ENCODE data around the gene CTU2.

CTU2 gene

DNA sequence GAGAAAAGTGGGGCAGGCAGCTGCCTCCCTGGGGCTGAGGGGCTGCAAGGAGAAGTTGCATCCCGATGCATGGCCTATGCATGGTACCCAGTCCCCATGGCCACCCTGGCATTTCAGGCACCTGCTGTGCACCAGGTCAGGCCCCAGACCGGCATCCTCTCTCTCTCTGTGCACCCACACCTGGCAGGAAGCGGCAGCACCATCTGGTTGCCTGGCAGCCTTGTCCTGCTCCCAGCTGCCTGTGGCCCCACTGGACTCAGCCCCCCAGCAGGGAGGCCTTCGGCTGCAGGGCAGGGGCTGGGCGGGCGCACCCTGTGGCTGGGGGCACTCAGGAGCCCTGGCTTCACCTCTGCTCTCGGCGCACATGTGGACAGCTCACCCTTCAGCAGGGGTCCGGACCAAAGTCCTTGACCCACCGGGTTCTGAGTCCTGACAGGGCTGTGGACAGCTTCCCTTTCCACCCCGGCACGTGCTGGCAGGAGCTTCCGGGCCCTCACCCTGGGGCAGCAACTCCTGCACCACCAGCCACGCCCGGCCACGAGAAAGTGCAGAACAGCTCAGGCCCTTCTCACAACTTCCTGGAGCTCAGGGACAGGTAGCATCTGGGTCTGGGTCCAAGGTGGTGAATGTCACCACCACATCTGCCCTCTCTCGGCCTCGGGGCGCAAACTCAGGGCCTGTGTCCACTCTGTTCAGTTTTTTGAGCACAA is 36.7 kb downstream of the CTU2 start:
- DNase-seq (ENCODE audit: low read depth) = no peak
- TF ChIP-seq, protein P1, sequence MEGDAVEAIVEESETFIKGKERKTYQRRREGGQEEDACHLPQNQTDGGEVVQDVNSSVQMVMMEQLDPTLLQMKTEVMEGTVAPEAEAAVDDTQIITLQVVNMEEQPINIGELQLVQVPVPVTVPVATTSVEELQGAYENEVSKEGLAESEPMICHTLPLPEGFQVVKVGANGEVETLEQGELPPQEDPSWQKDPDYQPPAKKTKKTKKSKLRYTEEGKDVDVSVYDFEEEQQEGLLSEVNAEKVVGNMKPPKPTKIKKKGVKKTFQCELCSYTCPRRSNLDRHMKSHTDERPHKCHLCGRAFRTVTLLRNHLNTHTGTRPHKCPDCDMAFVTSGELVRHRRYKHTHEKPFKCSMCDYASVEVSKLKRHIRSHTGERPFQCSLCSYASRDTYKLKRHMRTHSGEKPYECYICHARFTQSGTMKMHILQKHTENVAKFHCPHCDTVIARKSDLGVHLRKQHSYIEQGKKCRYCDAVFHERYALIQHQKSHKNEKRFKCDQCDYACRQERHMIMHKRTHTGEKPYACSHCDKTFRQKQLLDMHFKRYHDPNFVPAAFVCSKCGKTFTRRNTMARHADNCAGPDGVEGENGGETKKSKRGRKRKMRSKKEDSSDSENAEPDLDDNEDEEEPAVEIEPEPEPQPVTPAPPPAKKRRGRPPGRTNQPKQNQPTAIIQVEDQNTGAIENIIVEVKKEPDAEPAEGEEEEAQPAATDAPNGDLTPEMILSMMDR (IDR thresholded peaks at IDR 0.05; ENCODE audit: insufficient read depth, low read depth, low read length, missing control alignments) = no peak
- H3K4me3 ChIP-seq (ENCODE audit: low read length) = no peak overlapping the region

DNA sequence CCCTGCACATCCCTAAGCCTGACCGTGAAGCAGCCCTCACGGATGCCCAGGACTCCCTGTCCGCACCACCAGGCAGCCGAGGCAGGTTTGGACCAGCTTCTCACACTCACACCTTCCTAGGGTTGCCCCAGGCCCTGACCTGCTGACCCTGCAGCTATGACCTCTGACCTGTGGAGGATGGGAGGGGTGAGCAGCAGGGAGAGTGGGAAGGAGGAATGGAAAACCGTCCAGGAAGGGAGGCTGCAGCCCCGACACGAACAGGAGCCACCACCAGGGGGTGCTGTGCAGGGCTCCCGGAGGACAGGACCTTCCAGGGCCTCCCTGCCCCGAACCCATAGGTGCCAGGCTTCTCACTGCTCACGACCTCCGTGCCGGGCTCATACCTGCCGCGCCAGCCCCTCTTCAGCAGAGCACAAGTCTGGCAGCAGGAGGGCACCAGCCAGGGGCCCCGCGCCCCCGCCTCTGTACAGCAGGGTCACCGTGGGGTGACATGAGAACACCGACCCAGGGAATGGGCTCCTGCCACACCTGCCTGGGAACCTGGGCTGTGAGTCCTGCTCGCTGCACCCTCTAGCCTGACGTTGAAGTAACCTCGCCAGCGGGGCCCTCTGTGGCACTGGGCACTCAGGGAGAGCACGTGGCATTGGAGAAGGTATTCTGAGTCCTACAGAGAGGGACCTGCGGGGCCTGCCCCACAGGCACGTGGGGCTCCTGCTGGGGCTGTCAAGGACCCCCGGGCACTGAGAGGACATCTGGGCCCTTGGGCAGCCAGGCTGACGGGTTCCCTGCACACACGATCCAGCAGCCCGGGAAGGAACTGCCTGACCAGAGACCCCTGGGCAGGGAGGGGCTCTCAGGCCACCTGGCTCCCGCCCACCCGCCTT is 37.6 kb downstream of the CTU2 start:
- DNase-seq (ENCODE audit: low read depth) = peak; percentile 70
- H3K4me3 ChIP-seq (ENCODE audit: low read length) = no peak overlapping the region
- TF ChIP-seq, protein P1 (IDR thresholded peaks at IDR 0.05; ENCODE audit: insufficient read depth, low read depth, low read length, missing control alignments) = peak; percentile 78

DNA sequence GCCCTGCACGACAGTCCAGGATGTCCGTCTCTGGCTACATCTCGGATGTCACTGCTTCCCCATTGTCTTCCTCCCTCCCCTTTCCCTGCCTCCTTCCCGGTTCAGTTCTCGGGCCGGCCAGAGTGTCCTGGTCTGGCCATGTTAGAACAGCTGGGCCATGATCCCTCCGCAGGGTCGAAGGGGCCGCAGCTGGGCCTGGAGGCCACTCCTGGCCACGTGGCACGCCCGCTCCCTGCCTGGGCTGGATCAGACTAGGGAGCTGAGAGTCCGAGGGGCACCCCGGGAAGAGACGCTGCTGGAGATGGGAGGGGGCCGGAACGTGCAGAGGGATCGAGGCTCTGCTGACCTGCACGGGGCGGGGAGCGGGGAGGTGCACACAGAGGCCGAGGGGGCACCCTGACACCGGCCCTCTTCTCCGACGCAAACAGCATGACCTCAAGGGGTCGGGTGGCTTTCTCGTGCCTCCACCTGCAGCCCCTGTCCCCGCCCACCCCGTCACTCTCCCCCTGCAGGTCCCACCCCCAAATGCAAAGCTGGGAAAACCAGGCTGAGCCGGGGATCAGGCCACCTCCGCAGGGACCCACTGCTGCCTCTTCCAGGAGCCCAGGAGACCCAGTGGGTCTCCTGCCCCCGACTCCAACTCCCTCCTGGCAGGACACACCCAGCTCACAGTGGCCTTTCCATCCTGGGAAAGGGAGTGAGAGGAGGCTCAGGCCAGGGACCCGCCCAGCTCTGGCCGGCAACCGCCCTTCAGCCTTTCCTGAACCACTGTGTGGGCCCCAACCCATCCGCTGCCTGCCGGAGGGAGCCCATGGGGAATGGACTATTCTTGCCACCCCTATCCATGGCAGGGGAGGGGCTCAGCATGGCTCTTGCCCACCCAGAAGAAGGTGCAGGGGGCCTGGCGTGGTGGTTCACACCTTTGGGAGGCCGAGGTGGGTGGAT is 38.5 kb downstream of the CTU2 start:
- TF ChIP-seq, protein P1 (IDR thresholded peaks at IDR 0.05; ENCODE audit: insufficient read depth, low read depth, low read length, missing control alignments) = no peak
- no peak overlapping the region for H3K4me3 ChIP-seq (ENCODE audit: low read length)
- no peak for DNase-seq (ENCODE audit: low read depth)

- H3K4me3 ChIP-seq (ENCODE audit: low read length) = no peak overlapping the region
- DNase-seq (ENCODE audit: low read depth) = no peak
- TF ChIP-seq, protein P1 (IDR thresholded peaks at IDR 0.05; ENCODE audit: insufficient read depth, low read depth, low read length, missing control alignments) = no peak
Measured at GRCh38 chr16:88746506-88746905, 40.2 kb downstream of the CTU2 start.

DNA sequence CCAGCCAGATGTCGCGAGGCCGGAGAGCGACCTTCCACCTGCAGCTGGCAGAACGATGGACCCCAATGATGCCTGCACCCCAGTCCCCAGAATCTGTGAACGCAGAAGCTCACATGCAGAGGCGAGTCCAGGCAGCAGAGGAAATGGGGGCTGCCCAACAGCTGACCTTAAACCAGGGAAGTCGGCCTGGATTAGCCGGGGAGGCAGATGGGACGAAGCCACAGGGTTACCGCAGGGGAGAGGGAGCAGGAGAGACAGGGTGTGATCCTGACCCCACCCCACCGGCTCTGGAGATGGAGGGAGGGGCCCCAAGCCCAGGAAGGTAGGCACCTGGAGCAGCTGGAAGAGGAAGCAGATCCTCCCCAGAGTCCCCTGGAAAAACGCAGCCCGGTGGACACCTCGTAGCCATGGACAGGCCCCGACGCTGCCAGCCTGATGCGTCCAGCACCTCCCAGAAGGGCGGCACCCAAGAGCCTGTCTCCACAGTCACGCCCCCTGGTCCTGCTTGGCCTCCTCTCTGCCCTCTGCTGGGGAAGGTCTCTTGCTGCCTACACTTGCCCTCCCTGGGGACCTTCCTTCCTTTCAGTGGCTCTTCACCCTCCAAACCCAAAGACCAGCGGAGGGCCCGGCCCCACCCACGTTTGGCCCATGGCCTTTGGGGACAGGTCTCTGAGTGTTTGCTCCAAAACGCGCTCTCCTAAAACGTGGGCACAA is 41.4 kb downstream of the CTU2 start:
- TF ChIP-seq, protein P1 (IDR thresholded peaks at IDR 0.05; ENCODE audit: insufficient read depth, low read depth, low read length, missing control alignments) = peak; percentile 46
- peak; percentile 69 for DNase-seq (ENCODE audit: low read depth)
- no peak overlapping the region for H3K4me3 ChIP-seq (ENCODE audit: low read length)

- no peak for DNase-seq (ENCODE audit: low read depth)
- TF ChIP-seq, protein P1 (IDR thresholded peaks at IDR 0.05; ENCODE audit: insufficient read depth, low read depth, low read length, missing control alignments) = no peak
- H3K4me3 ChIP-seq (ENCODE audit: low read length) = no peak overlapping the region
Measured at GRCh38 chr16:88748364-88748763, 42.1 kb downstream of the CTU2 start.

All from epithelial cell of esophagus (primary cell).